SK-N-MC (cell line): Measurements from ENCODE around the gene RLBP1.

ENCODE experiments used
- DNase-seq: peaks from one replicate; pipeline ENCODE4 v3.0.0-alpha.2; 2011; ENCODE audit warnings: low read depth, low spot score
- H3K27ac ChIP-seq: fragments of 200-600 bp; sonication (generic); 2 replicates; pipeline ENCODE4 v1.5.1; 2016; ENCODE audit warnings: mixed run types
- H3K36me3 ChIP-seq: fragments of 200-600 bp; sonication (generic); 2 replicates; pipeline ENCODE4 v1.6.1; 2017; ENCODE audit warnings: antibody characterized with exemption, low read length, mixed read lengths; ENCODE audit not compliant: insufficient read depth
- H3K4me3 ChIP-seq: fragments of 200-600 bp; sonication (generic); 2 replicates; pipeline ENCODE4 v1.5.1; 2016
- H3K9ac ChIP-seq: fragments of 200-600 bp; sonication (generic); 2 replicates; pipeline ENCODE4 v1.8.0; 2017; ENCODE audit warnings: mixed run types, mixed read lengths; ENCODE audit not compliant: insufficient read length
- H3K9me3 ChIP-seq: fragments of 200-600 bp; sonication (generic); 2 replicates; pipeline ENCODE4 v1.6.1; 2017; ENCODE audit warnings: low read depth, mild to moderate bottlenecking, antibody characterized with exemption, low read length, moderate library complexity, mixed read lengths
- EZH2 ChIP-seq: fragments of 200-600 bp; sonication (generic); IDR thresholded peaks from one replicate; pipeline ENCODE4 v1.6.1; 2017; ENCODE audit warnings: antibody characterized with exemption
- FOXP2 ChIP-seq: optimal IDR thresholded peaks from 2 replicates; pipeline ENCODE3; 2011; ENCODE audit warnings: mild to moderate bottlenecking, moderate library complexity; ENCODE audit not compliant: insufficient read depth; ENCODE audit errors: extremely low read length, control extremely low read depth
- POLR2AphosphoS5 ChIP-seq: IDR thresholded peaks from 2 replicates; pipeline ENCODE4 v1.6.1; 2012; ENCODE audit warnings: mild to moderate bottlenecking, low read depth, low read length, borderline replicate concordance

RLBP1 gene

DNA sequence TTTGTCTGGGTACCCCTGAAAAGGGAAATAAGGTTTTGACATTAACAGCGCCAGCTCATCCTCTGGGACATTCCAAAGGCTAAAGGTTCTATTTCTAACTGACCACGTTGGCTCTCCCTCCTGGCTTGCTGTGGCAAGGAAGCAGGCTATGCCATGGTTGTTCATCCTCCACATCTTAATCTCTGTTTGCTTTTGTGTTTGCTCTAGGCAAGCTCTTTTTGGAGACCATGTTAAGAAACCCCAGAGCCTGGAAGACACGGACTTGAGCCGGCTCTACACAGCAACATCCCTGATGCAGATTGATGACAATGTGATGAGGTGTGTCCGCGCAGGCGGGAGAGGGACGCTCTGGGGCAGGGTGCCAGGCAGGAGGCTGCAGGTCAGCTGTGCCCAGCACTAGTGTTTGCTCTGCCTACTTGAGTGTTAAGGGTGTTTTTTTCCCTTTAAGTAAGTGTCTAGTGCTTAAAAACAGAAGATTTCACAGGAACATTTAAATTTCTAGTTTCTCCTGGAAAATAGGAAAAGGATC, 33.3 kb downstream of the RLBP1 start:
- Histone ChIP-seq H3K36me3 (peaks cover 5% of the 10 kb centered on the region; the same call in 1 of the 2 replicates), H3K9ac (no peak overlapping the region), H3K27ac (no peak overlapping the region), H3K9me3 (no peaks in the 10 kb centered on the region), H3K4me3 (no peak overlapping the region)
- no peak for DNase-seq
- TF ChIP-seq EZH2 (no peak), POLR2AphosphoS5 (no peak), FOXP2 (no peak)

DNA sequence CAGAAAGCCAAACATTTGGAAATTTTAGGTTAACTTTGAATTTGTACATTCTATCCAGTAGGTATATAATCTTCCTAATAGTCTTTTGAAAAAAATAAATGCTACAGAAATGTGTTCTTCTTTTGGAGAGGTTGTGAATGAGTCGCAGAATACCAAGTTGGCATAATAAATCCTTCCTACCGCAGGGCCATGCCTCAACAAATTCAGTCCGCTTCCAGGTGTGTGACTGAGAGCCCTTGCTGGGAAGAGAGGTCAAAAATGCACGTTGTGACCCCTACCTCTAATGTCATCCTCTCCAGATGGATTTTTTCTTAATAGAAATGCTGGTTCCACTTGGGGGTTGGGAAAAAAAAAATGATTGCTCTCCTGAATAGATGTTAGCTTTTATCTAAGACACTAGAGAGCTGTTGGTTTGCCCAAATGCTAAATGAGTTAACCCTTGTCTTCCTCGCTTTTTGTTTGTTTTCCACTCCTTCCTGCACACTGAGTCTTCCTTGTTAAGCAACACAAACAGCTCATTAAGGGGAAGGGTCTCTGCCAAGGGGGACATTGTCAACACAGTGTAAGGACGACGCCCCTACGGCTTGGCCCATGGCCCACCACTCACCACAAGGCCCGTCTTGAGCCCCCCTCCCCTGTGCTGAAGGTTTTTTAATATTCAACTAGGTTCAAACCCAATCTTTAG, 33.9 kb downstream of the RLBP1 start:
- no peak for DNase-seq
- H3K36me3 ChIP-seq = no peaks in the 10 kb centered on the region; the same call in 1 of the 2 replicates
- no peak for TF ChIP-seq EZH2
- TF ChIP-seq POLR2AphosphoS5 = no peak
- no peak for TF ChIP-seq FOXP2

DNA sequence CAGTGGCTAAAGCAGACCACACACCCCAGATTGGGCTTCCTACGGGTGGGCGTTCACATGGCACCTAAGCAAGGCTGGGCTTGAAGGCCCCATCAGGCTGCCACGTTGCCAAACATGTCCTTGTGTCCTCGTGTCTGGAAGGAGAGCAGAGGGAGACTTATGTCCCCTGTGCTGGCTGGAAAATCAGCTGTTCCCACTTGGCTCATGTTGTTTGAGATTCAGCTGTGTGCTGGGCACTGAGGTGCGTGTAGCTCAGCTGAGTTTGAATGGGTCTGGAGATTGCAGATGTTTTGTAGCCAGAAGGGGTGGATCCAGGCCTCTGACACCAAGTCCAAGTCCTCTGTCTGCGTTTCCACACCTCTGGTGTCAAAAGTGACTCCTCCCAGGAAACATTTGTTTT, 34.6 kb downstream of the RLBP1 start:
- no peak overlapping the region for H3K4me3 ChIP-seq
- TF ChIP-seq FOXP2 (no peak), POLR2AphosphoS5 (no peak), EZH2 (no peak)
- no peak for DNase-seq
- no peak overlapping the region for H3K27ac ChIP-seq
- H3K9ac ChIP-seq = no peak overlapping the region
- no peaks in the 10 kb centered on the region for H3K9me3 ChIP-seq
- no peaks in the 10 kb centered on the region; the same call in 1 of the 2 replicates for H3K36me3 ChIP-seq

More for the DNA sequence above, 33.9 kb downstream of the RLBP1 start:
- Histone ChIP-seq H3K9ac (no peak overlapping the region), H3K9me3 (no peaks in the 10 kb centered on the region), H3K27ac (no peak overlapping the region), H3K4me3 (no peak overlapping the region)

DNA sequence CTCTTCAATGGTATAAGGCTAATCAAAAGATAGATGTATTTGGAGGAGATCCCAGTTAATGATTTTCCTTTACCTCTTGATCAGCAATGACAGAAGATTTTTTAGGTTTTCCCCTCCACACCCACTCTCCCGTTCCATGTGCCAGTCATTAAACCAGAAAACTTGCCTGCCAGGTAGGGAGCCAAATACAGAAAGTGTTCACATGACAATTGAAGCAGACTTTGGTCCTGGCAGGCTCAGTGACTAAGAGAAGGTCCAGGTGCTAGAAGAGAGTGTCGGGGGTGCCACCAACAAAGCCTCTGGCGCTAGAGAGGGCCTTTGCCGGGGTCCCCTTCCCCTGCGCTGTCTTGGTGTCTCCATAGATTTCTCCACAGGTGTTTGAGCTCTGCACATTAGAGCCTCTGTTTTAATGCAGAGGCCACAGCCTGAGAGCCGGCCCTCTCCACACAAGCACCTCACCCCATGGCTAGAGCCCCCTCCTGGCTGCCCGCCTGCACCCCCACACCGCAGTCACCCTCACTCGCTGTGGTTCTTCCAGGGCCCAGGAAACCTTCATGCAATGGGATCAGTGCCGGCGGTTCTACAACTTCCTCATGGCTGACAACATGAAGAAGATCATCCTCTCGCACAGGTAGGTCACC, 36.4 kb downstream of the RLBP1 start:
- Histone ChIP-seq H3K9ac (no peak overlapping the region), H3K36me3 (no peaks in the 10 kb centered on the region), H3K9me3 (no peaks in the 10 kb centered on the region), H3K27ac (no peak overlapping the region), H3K4me3 (no peak overlapping the region)
- TF ChIP-seq POLR2AphosphoS5 = no peak
- no peak for TF ChIP-seq EZH2
- no peak for TF ChIP-seq FOXP2
- DNase-seq = no peak

DNA sequence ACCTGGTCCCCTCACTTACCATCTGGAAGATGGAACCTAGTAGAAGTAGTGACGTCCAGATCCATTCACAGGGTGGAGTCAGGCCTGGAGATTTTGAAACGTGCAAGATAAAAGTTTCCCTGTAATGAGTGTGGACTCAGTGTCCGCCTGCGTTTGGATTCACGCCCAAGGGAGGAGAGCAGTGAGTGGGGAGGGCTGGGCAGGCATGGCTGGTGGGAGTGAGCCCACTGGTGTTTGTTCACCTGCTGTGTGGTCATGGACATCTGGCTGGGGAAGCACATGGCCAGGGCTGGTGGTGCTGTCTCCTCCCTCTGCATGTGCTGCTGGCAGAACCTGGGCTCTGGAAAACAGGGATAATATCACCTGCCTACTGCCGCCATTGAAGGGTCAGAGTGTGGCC, 37.0 kb downstream of the RLBP1 start:
- TF ChIP-seq POLR2AphosphoS5 (no peak), EZH2 (no peak), FOXP2 (no peak)
- Histone ChIP-seq H3K36me3 (no peaks in the 10 kb centered on the region), H3K27ac (no peak overlapping the region), H3K9ac (no peak overlapping the region), H3K9me3 (no peaks in the 10 kb centered on the region), H3K4me3 (no peak overlapping the region)
- DNase-seq = no peak

DNA sequence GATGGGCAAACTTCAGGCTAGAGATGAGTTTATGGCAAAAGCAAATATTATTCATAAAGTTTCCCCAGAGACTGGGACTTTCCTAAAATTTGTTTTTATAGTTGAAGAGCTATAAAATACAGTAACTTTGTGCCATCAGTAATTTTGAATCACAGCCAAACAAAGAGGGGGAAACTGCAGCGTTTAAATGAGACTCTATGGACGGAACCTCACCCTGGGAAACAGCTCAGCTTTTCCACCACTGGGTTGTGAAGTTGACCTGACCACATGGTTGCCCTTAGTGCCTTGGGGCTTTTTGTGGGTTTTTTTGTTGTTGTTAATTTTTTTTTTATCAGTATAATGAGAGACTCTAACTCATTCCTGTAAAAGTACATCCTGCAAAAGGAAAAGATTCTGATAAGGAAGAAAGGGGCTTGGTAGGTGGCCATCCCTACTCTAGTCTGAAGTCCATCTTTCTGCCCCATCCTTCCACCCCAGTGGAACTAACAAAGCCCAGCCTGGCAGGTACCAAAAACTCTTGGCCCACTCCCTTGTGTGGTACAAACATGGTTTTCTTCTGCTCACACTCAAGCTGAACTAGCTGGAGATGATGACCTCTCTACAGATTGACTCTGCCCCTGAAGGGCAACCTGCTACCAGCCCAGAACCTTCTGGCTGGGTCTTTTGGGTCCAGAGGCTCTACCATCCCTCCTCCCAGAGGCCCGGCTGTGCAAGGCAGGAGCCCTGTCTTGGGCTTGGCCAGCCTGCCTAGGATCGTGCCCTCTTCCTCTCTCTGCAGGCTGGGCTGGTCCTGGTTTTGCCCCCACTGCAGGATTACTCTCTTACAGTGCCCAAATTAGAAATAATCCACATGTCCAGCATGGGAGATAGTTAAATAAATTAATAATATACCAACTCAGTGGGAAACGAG, 41.2 kb downstream of the RLBP1 start:
- no peak overlapping the region for H3K9ac ChIP-seq
- DNase-seq = no peak

DNA sequence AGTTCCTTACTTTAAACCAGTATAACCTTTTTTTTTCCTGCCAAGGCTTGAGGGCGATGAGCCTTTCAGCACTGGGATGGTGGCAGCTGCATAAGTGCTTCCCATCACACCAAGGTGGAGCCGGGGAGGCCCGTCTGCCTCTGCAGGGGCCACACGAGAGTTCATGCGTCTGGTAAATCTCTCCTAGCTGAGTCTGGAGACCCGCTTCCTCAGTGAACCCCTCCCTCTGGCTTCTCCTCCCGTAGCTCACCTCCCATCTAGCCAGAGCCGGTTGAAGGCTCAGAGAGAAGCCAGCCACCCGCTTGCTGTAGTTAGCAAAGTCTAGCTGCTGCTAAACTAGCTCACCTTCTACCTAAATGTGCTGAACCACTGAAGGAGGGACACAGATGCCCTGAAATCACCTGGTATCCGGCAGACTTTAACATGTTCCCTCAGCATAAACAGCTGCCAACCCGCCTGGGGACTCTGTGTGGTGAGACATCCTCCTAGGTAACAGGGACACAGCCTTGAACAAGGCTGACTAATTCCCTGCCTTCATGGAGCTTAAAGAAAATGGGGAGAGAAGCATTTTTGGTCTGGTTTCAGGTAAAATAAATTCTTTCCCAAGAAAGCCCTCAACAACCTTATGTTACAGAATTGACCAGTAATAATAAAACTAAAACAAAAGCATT, 42.9 kb downstream of the RLBP1 start:
- H3K9ac ChIP-seq = no peak overlapping the region
- H3K9me3 ChIP-seq = no peaks in the 10 kb centered on the region
- no peaks in the 10 kb centered on the region for H3K36me3 ChIP-seq

More for the DNA sequence above, 41.2 kb downstream of the RLBP1 start:
- H3K9me3 ChIP-seq = no peaks in the 10 kb centered on the region
- H3K4me3 ChIP-seq = no peak overlapping the region
- no peak for TF ChIP-seq FOXP2
- no peaks in the 10 kb centered on the region for H3K36me3 ChIP-seq
- no peak overlapping the region for H3K27ac ChIP-seq

More for the DNA sequence above, 42.9 kb downstream of the RLBP1 start:
- DNase-seq = no peak
- TF ChIP-seq POLR2AphosphoS5 = no peak
- Histone ChIP-seq H3K27ac (no peak overlapping the region), H3K4me3 (no peak overlapping the region)
